ENCODE data around the gene NPIPB6. TPM values are rescaled to one million over a fixed set of nuclear protein-coding genes. Genes with fewer than 3 reads are reported as not detected.
"Not testable (repeated sequence)": the region's sequence is repeated elsewhere in the genome, so short reads cannot be mapped to it uniquely, and the experiment has no call there.

NPIPB6 gene
- total RNA-seq, 1 experiment from 2014 or later: 0.59 TPM

DNA sequence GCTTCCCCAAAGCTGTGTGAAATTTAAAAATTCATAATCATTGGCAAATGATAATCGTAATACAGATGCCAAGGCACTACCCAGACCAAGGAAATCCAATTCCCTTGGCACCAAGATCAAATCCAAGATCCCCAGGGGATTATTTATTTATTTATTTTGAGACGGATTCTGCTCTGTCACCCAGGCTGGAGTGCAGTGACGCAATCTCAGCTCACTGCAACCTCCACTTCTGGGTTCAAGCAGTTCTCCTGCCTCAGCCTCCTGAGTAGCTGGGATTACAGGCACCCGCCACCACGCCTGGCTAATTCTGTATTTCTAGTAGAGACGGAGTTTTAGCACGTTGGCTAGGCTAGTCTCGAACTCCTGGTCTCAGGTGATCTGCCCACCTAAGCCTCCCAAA, 27.6 kb downstream of the NPIPB6 start:
- not testable (repeated sequence) for H3K27me3 ChIP-seq (ENCODE audit: control insufficient read depth, insufficient read depth, low read length); H3K36me3 ChIP-seq (replicated peaks; ENCODE audit: control insufficient read depth, insufficient read depth, low read length); DNase-seq; H3K4me3 ChIP-seq (ENCODE audit: insufficient read depth, low read depth, low read length)

DNA sequence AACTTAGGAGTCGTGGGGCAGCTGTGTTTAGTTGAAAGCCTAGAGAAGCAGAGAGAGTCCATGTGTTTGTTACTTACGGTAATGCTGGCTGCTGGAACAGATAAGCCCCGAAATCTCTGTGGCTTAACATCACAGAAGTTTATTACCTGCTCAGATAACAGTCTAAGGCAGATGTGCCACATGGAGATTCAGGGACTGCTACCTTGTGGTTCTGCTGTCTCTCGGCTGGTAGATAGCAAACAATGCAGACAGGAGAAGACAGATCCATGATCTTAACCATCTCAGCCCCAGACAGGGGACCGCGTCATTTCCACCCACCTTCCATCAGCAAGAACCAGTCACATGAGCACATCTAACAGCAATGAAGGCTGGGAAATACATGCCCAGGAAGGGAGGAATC, 30.7 kb downstream of the NPIPB6 start:
- not testable (repeated sequence) for DNase-seq; H3K27me3 ChIP-seq (ENCODE audit: control insufficient read depth, insufficient read depth, low read length); H3K36me3 ChIP-seq (replicated peaks; ENCODE audit: control insufficient read depth, insufficient read depth, low read length); H3K4me3 ChIP-seq (ENCODE audit: insufficient read depth, low read depth, low read length)

DNA sequence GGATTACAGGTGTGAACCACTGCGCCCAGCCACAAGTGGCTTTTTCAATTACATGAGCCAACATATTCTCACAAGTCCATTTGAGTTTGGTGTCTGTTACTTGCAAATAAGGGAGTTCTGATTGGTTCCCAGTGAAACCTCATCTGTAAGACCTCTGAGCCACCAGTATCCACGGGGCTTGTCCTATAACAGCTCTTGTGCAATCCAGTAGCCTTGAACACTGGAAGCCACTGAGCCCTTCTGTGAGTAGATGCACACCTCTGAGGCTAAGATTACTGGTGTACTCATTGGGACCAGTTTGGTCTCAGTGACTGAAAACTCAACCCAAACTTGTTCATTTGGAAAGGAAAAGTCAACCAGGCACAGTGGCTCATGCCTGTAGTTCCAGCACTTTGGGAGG, 32.3 kb downstream of the NPIPB6 start:
- H3K27me3 ChIP-seq (ENCODE audit: control insufficient read depth, insufficient read depth, low read length); H3K4me3 ChIP-seq (ENCODE audit: insufficient read depth, low read depth, low read length); H3K36me3 ChIP-seq (replicated peaks; ENCODE audit: control insufficient read depth, insufficient read depth, low read length); DNase-seq: not testable (repeated sequence)

DNA sequence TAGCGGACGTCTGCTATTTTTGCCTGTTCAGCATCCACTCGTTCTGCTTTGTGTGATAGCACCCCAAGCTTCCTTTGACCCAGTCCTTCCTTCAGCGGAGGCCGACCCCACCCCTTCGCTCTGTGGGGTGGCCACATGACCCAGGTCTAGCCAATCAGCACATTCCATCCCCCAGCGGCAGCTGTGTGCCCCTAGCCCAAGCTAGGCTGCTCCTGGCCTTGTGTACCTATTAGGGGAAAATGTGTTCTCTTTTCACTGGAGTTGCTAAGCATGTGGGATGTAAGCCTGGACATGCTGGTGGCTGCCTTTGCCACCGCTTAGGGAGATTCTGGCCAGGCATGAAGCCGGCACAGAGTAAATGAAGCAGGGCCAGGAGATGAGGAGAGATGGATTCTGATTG, 33.1 kb downstream of the NPIPB6 start:
- not testable (repeated sequence) for H3K4me3 ChIP-seq (ENCODE audit: insufficient read depth, low read depth, low read length); H3K27me3 ChIP-seq (ENCODE audit: control insufficient read depth, insufficient read depth, low read length); DNase-seq; H3K36me3 ChIP-seq (replicated peaks; ENCODE audit: control insufficient read depth, insufficient read depth, low read length)

DNA sequence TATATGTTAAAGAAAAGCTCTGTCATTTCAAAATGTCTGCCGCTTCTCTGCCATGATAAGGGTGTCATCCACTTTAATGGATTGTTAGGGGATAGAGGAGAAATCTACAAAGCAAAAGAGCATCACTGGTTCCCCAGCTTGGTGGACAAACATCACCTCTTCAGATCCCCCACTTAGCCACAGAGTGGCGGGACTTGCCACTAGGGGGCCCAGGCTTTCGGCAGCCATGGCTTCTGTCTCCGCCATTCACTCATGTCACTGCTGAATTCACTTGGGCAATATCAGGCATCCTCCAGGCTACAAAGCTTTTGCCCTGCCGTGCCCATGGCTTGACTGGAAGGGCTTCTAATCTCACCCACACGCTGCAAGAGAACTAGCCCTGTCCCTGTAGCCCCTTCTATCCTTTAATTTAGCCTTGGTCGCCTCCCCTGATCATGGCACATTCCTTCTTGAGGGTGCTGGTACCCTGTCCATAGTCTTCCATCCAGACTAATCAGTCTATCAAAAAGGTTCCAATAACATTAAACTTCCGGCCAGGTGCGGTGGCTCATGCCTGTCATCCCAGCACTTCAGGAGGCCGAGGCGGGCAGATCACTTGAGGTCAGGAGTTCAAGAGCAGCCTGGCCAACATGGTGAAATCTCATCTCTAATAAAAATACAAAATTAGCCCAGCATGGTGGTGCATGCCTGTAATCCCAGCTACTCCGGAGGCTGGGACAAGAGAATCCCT, 36.3 kb downstream of the NPIPB6 start:
- no peaks in the 10 kb centered on the region for H3K27me3 ChIP-seq (ENCODE audit: control insufficient read depth, insufficient read depth, low read length)
- peak; percentile 84 for DNase-seq
- H3K36me3 ChIP-seq (replicated peaks; ENCODE audit: control insufficient read depth, insufficient read depth, low read length): no peaks in the 10 kb centered on the region; the same call in 1 of the 2 replicates
- H3K4me3 ChIP-seq (ENCODE audit: insufficient read depth, low read depth, low read length): no peak overlapping the region

DNA sequence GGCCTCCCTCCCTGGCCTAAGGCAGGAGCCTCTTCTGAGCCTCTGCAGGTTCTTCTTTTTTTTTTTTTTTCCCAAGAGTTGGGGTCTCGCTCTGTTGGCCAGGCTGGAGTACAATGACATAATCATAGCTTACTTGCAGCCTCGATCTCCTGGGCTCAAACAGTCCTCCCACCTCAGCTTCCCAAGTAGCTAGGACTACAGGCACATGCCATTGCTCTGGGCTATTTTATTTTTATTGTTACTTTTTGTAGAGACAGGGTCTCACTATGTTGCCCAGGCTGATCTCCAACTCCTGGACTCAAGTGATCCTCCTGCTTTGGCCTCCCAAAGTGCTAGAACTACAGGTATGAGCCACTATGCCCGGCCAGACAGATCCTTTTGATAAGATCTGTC, 38.4 kb downstream of the NPIPB6 start:
- H3K4me3 ChIP-seq (ENCODE audit: insufficient read depth, low read depth, low read length): no peak overlapping the region
- no peaks in the 10 kb centered on the region; the same call in 1 of the 2 replicates for H3K36me3 ChIP-seq (replicated peaks; ENCODE audit: control insufficient read depth, insufficient read depth, low read length)
- no peak for DNase-seq
- no peaks in the 10 kb centered on the region for H3K27me3 ChIP-seq (ENCODE audit: control insufficient read depth, insufficient read depth, low read length)

DNA sequence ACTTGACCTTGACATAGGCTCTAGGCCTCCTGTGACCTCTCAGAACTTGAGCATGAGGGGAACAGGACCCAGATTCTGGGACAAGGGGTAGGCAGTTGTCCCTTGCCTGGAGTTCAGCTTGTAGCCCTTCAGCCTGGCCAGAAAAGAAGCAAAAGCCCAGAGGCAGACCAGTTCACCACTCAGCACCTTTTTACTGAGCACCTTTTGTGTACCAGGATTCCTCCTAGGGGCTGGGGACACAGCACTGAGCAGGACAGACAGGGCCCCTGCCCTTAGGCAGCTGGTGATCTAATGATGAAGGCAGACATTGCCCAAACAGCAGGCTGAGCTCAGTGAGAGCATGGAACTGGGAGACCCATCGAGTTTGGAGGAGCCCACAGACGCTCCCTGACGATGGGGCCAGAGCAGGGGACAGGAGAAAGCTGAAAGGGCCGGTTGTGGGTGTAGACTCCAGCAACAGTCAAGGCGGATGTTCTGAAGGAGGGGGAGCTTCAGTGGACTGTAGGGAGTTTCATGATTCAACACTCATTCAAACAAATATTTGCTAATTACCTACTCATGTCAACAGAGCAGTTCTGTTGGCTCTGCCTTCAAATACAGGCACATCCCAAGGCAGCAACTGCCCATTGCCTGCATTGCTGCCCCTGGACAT, 38.9 kb downstream of the NPIPB6 start:
- DNase-seq: no peak
- peaks cover under 1% of the 10 kb centered on the region for H3K36me3 ChIP-seq (replicated peaks; ENCODE audit: control insufficient read depth, insufficient read depth, low read length)
- H3K4me3 ChIP-seq (ENCODE audit: insufficient read depth, low read depth, low read length): no peak overlapping the region
- no peaks in the 10 kb centered on the region for H3K27me3 ChIP-seq (ENCODE audit: control insufficient read depth, insufficient read depth, low read length)

DNA sequence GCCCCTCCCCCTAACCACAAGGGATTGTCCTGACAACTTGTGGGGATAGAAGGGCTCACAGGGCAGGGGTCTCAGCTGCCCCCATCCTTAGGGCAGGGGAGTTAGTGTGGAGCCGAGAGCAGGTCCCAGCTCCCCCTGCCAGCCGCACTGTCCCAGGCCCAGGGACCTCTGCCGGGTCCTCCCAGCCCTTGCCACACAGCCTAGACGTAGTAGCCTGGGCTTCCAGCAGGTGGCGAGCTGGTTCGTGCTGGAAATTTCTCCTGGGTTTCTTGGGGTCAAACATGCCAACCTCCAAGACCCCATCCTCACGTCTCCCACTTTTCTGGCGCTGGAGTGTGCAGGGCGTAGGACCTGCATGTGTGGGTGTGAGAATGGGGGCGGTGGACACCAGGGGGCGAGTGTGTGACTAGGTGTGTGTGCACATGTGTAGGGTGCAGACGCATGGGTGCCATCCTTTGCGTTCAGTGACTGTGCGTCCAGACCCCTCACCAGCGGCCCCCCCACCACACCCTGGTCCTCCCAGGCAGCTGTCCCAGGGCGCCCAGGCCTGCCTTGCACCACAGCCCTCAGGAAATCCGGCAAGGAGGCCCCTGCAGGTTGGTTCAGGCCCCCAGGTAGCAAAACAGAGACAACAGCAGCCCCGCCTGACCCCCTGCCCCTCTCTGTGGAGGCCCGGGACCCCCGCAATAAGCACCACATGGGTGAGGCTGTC, 41.5 kb downstream of the NPIPB6 start:
- Histone ChIP-seq H3K36me3 (replicated peaks; ENCODE audit: control insufficient read depth, insufficient read depth, low read length) (peaks cover 17% of the 10 kb centered on the region), H3K4me3 (ENCODE audit: insufficient read depth, low read depth, low read length) (no peak overlapping the region), H3K27me3 (ENCODE audit: control insufficient read depth, insufficient read depth, low read length) (no peaks in the 10 kb centered on the region)
- DNase-seq: peak; percentile 91

DNA sequence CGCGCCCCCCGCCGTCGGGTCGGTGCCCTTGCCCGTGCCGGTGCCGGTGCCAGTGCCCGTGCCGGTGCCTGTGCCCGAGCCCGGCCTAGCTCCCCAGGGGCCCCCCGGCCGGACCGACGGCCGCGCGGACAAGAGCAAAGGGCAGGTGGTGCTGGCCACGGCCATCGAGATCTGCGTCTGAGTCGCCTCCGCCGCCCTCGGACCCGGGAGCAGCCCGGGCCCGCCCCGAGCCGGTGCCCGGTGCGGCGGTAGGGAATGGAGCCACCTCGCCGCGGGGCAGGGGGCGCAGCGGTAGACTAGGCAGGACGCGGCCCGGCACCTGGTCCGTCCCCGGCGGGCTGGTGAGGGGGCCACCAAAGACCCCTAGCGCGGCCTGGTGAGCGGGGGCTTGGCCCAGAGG, 42.6 kb downstream of the NPIPB6 start:
- DNase-seq: no peak
- Histone ChIP-seq H3K4me3 (ENCODE audit: insufficient read depth, low read depth, low read length) (no peak overlapping the region), H3K27me3 (ENCODE audit: control insufficient read depth, insufficient read depth, low read length) (no peaks in the 10 kb centered on the region), H3K36me3 (replicated peaks; ENCODE audit: control insufficient read depth, insufficient read depth, low read length) (peaks cover 17% of the 10 kb centered on the region)

DNA sequence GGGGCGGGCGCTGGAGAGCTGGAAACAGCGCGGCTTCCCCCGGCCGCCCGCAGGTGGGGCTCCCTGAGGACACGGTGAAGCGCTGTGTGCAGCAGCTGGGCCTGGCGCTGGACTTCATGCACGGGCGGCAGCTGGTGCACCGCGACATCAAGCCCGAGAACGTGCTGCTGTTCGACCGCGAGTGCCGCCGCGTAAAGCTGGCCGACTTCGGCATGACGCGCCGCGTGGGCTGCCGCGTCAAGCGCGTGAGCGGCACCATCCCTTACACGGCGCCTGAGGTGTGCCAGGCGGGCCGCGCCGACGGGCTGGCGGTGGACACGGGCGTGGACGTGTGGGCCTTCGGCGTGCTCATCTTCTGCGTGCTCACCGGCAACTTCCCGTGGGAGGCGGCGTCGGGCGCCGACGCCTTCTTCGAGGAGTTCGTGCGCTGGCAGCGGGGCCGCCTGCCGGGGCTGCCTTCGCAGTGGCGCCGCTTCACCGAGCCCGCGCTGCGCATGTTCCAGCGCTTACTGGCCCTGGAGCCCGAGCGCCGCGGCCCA, 43.2 kb downstream of the NPIPB6 start:
- DNase-seq: no peak
- Histone ChIP-seq H3K27me3 (ENCODE audit: control insufficient read depth, insufficient read depth, low read length) (no peaks in the 10 kb centered on the region), H3K36me3 (replicated peaks; ENCODE audit: control insufficient read depth, insufficient read depth, low read length) (peaks cover 17% of the 10 kb centered on the region), H3K4me3 (ENCODE audit: insufficient read depth, low read depth, low read length) (no peak overlapping the region)

DNA sequence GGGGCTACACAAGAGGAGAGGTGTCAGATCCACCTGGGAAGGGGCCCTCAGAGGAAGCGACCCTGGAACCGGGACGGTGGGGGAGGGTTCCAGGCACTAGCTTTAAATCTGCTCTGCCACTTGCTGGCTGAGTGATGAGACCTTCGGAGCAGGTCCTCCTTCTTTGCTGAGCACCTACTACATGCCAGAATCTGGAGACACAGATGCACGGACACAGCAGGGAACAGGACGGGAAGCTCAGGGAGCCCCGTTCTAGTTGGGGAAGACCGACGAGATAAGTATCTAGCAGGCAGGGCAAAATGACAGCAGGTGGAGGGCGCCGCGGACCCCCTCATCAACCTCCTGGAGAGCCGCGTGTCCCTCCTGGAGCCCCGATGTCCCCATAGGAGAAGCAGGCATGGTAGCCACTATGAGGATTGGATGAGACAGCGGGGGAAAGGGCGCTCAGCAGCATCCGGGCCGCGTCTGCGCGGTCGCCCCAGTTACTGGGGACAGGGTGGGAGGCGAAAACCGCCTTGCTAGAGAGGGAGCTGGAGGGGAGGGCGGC, 43.8 kb downstream of the NPIPB6 start:
- Histone ChIP-seq H3K4me3 (ENCODE audit: insufficient read depth, low read depth, low read length) (no peak overlapping the region), H3K27me3 (ENCODE audit: control insufficient read depth, insufficient read depth, low read length) (no peaks in the 10 kb centered on the region), H3K36me3 (replicated peaks; ENCODE audit: control insufficient read depth, insufficient read depth, low read length) (peaks cover 17% of the 10 kb centered on the region)
- DNase-seq: no peak

DNA sequence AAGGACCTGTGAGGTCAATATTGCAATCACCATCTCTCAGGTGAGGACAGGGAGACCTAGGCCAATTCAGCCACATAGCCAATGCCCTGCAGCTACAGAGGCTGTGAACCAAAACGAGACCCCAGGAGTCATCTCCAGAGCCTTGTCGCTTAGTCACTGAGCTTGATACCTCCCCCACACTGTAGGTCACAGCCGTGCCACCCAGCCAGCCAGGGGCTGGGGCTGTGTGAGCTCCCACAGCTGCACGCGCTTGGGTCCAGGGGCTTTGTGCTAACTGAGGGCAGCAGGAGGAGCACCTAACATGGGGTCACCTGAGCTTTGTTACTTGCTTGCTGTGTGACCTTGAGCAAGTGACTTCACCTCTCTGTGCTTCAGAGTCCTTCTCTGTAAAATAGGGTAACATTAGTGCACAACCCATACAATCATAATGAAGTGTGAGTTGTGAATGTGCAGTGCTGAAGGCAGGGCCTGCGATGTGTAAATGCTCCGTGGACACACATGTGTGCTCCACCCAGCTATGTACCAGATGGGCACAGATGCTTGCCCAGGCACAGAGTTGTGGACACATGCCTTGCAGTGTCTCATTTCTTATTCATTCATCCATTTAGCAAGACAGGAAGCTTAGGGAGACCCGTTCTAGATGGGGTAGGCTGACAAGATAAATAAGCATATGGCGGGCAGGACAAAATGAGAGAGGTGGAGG, 45.1 kb downstream of the NPIPB6 start:
- no peak for DNase-seq
- peaks cover 17% of the 10 kb centered on the region for H3K36me3 ChIP-seq (replicated peaks; ENCODE audit: control insufficient read depth, insufficient read depth, low read length)
- no peaks in the 10 kb centered on the region for H3K27me3 ChIP-seq (ENCODE audit: control insufficient read depth, insufficient read depth, low read length)
- H3K4me3 ChIP-seq (ENCODE audit: insufficient read depth, low read depth, low read length): no peak overlapping the region

DNA sequence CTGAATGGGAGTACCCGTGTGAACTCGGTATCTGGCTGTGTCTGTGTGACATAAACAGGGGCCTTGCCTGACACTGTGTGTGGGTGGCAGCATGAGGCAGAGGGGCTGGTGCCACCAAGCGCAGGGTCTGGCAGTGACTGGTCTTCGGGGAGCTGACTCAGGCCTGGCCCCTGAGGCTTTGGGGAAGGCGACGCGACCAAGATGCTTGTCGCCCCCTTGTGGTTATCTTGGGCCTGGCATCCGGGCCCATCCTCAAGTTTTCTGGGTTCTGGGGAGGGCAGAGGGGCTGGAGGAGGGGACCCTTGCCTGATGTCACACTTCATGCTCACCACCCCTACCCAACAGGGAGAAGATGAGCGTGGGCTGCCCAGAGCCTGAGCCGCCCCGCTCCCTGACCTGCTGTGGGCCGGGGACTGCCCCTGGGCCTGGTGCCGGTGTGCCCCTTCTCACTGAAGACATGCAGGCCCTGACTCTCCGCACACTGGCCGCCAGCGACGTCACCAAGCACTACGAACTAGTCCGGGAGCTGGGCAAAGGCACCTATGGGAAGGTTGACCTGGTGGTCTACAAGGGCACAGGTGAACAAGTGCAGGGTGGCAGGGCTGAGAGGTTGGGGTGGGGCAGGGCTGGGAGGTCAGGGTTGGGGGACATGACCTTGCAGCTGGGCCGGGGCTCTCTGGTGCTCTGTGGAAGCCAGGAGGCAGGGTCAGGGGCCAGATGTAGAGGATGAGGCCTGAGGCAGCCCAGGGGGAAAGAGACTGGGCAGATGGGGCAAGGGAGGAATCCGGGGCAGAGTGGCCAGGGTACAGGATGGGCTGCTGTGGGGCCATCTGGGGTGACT, 46.0 kb downstream of the NPIPB6 start:
- H3K4me3 ChIP-seq (ENCODE audit: insufficient read depth, low read depth, low read length): no peak overlapping the region
- peaks cover 17% of the 10 kb centered on the region for H3K36me3 ChIP-seq (replicated peaks; ENCODE audit: control insufficient read depth, insufficient read depth, low read length)
- no peaks in the 10 kb centered on the region for H3K27me3 ChIP-seq (ENCODE audit: control insufficient read depth, insufficient read depth, low read length)
- DNase-seq: peak; percentile 93

Measured in H7 (cell line).